GM23248 (cell line): ENCODE data around the gene EIF4E3. TPM values are rescaled to one million over a fixed set of nuclear protein-coding genes. Genes with fewer than 3 reads are reported as not detected.

Source experiments
- DNase-seq: peaks from one replicate; pipeline ENCODE4 v3.0.0-alpha.2; 2015
- H2AFZ ChIP-seq: fragments of 200-600 bp; sonication (generic); 2 replicates; pipeline ENCODE4 v1.6.1; 2016; ENCODE audit warnings: antibody characterized with exemption
- H3F3A ChIP-seq: fragments of 200-600 bp; sonication (generic); 2 replicates; pipeline ENCODE4 v1.6.1; 2016; ENCODE audit warnings: mild to moderate bottlenecking, antibody characterized with exemption, mixed run types; ENCODE audit not compliant: insufficient read depth
- H3K27ac ChIP-seq: fragments of 200-600 bp; sonication (generic); 2 replicates; pipeline ENCODE4 v1.5.1; 2016; ENCODE audit warnings: mild to moderate bottlenecking
- H3K27me3 ChIP-seq: fragments of 200-600 bp; sonication (generic); replicated peaks from 2 replicates; pipeline ENCODE4 v1.6.1; 2016; ENCODE audit warnings: mild to moderate bottlenecking; ENCODE audit not compliant: insufficient read depth
- H3K36me3 ChIP-seq: fragments of 200-600 bp; sonication (generic); 2 replicates; pipeline ENCODE4 v1.6.1; 2016; ENCODE audit warnings: low read depth, mild to moderate bottlenecking
- H3K4me1 ChIP-seq: fragments of 200-600 bp; sonication (generic); 2 replicates; pipeline ENCODE4 v1.6.1; 2016; ENCODE audit warnings: mild to moderate bottlenecking; ENCODE audit not compliant: insufficient read depth
- H3K4me2 ChIP-seq: fragments of 200-600 bp; sonication (generic); one replicate; pipeline ENCODE4 v1.6.1; 2016; ENCODE audit warnings: mild to moderate bottlenecking; ENCODE audit not compliant: unreplicated experiment
- H3K4me3 ChIP-seq: fragments of 200-600 bp; sonication (generic); 2 replicates; pipeline ENCODE4 v1.5.1; 2016; ENCODE audit warnings: mild to moderate bottlenecking
- H3K79me2 ChIP-seq: fragments of 200-600 bp; sonication (generic); 2 replicates; pipeline ENCODE4 v1.6.1; 2016; ENCODE audit warnings: mild to moderate bottlenecking; ENCODE audit not compliant: insufficient read depth
- H3K9ac ChIP-seq: fragments of 200-600 bp; sonication (generic); 2 replicates; pipeline ENCODE4 v1.6.1; 2016; ENCODE audit warnings: mild to moderate bottlenecking
- H3K9me2 ChIP-seq: fragments of 200-600 bp; sonication (generic); 2 replicates; pipeline ENCODE4 v1.6.1; 2016; ENCODE audit warnings: mixed run types, mild to moderate bottlenecking, moderate library complexity; ENCODE audit not compliant: insufficient read depth
- H3K9me3 ChIP-seq: fragments of 200-600 bp; sonication (generic); one replicate; pipeline ENCODE4 v1.6.1; 2017; ENCODE audit warnings: low read depth
- H4K20me1 ChIP-seq: fragments of 200-600 bp; sonication (generic); 2 replicates; pipeline ENCODE4 v1.6.0; 2016; ENCODE audit not compliant: insufficient read depth
- EZH2 ChIP-seq: fragments of 200-600 bp; sonication (generic); IDR thresholded peaks from 2 replicates; pipeline ENCODE4 v1.6.1; 2018; ENCODE audit warnings: antibody characterized with exemption, mild to moderate bottlenecking; ENCODE audit not compliant: insufficient read depth, poor library complexity, severe bottlenecking
- EZH2phosphoT487 ChIP-seq: fragments of 200-600 bp; sonication (generic); IDR thresholded peaks from 2 replicates; pipeline ENCODE4 v1.6.1; 2018; ENCODE audit warnings: antibody characterized with exemption, moderate library complexity, mild to moderate bottlenecking, low read depth; ENCODE audit not compliant: insufficient read depth
- WGBS, 2 experiments: methylation state at CpG; one replicate each; pipeline ENCODE4 v1.1.6; 2015 to 2017; ENCODE audit warnings: low lambda C conversion rate in 2 of 2, low coverage in 1 of 2; ENCODE audit errors: missing lambda C conversion rate in 2 of 2; 5-methylcytosine and 5-hydroxymethylcytosine counted together
- in situ Hi-C: fragments of 300-500 bp; cut with MboI; formaldehyde crosslinking; loops from 2 replicates; pipeline ENCODE4 v1.15.0; 2020
- polyA plus RNA-seq: library from polyadenylated mRNA; unstranded; fragments of >200 nt; fragmentation: Nextera tagmentation; extraction: Ambion mirVana; gene quantifications from 2 replicates; pipeline ENCODE4 v1.2.1, GENCODE V29; 2016
- total RNA-seq: library from RNA; depleted of rRNA; stranded (reverse); fragments of >200 nt; shearing (Covaris generic); gene quantifications from 2 replicates; pipeline ENCODE4 v1.2.3, GENCODE V29; 2014

The EIF4E3 gene
- total and polyA plus RNA-seq, 2 experiments from 2014 or later, result 1.1 TPM

DNA sequence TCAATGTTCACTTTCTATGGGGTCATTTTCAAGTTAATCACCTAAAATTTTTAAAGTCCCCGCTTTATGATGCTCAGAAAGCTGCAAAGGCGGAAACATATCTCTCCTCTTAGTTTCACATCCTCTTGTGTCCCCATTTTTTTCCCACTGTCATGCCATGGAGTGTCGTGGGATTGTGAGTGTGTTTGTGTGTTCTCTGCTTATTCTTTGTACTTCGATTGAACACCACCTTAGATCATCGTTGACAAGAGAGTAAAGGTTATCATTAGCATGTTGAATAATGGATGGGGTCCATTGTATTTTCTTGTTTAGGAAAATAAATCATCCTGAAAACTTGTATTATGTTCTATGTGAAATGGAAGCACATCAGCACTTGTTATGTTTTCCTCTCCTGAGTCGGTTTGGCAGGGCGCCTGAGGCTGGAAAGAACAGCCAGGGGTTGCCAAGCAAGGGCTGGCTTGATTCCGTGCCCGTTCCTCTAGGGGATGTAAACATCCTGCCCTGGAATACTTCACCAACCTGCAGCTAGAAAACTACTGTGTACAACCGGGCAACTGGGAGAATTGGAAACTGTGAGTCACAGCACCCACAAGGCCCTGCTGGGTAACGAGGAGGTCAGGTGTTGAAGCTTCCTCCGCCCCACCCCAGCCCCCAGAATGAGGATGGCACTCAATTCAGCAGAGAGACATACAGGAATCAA, 67.2 kb downstream of the EIF4E3 start:
- Histone ChIP-seq H4K20me1 (no peaks in the 10 kb centered on the region), H3K79me2 (no peaks in the 10 kb centered on the region), H2AFZ (no peak overlapping the region), H3K9ac (no peak overlapping the region), H3K9me2 (no peaks in the 10 kb centered on the region), H3K4me2 (no peak overlapping the region), H3K4me1 (no peaks in the 10 kb centered on the region), H3K27ac (no peak overlapping the region), H3K4me3 (no peak overlapping the region), H3K36me3 (no peaks in the 10 kb centered on the region), H3K9me3 (no peaks in the 10 kb centered on the region), H3F3A (no peaks in the 10 kb centered on the region), H3K27me3 (no peaks in the 10 kb centered on the region)
- TF ChIP-seq EZH2, result no peak
- TF ChIP-seq EZH2phosphoT487, result no peak
- in situ Hi-C loops, result loop anchor here (10.0 to 25.0 kb wide), 2 partner anchors 1113 to 1571 kb away; no protein-coding TSS in a partner anchor
- 76 to 78% methylated on average over 12 of the region's 12 CpGs for WGBS, 2 experiments
- peak; percentile 9 for DNase-seq

- H3F3A ChIP-seq, result no peaks in the 10 kb centered on the region
- H2AFZ ChIP-seq, result no peak overlapping the region
- H3K4me1 ChIP-seq, result 0 out of 2 replicates have a peak, but pooled peaks cover 3% of the 10 kb centered on the region
- H3K9me3 ChIP-seq, result no peaks in the 10 kb centered on the region
- no peaks in the 10 kb centered on the region for H3K79me2 ChIP-seq
- TF ChIP-seq EZH2 (no peak), EZH2phosphoT487 (no peak)
- H3K9ac ChIP-seq, result no peak overlapping the region
- in situ Hi-C loops, result loop anchor here (10.0 to 25.0 kb wide), 2 partner anchors 1110 to 1568 kb away; no protein-coding TSS in a partner anchor
- no peak overlapping the region for H3K4me3 ChIP-seq
- no peak overlapping the region for H3K27ac ChIP-seq
- no peaks in the 10 kb centered on the region for H3K27me3 ChIP-seq
- 90 to 92% methylated on average over 8 of the region's 8 CpGs for WGBS, 2 experiments
- H3K4me2 ChIP-seq, result no peak overlapping the region
- H4K20me1 ChIP-seq, result no peaks in the 10 kb centered on the region
- DNase-seq, result no peak
- no peaks in the 10 kb centered on the region for H3K9me2 ChIP-seq
- no peaks in the 10 kb centered on the region for H3K36me3 ChIP-seq
Observed at GRCh38 chr3:71655061-71655460, 70.1 kb downstream of the EIF4E3 start.

- no peak overlapping the region for H3K4me2 ChIP-seq
- in situ Hi-C loops, result loop anchor here (10.0 to 25.0 kb wide), 2 partner anchors 1109 to 1566 kb away; no protein-coding TSS in a partner anchor
Observed at GRCh38 chr3:71653414-71653807, 71.8 kb downstream of the EIF4E3 start.

DNA sequence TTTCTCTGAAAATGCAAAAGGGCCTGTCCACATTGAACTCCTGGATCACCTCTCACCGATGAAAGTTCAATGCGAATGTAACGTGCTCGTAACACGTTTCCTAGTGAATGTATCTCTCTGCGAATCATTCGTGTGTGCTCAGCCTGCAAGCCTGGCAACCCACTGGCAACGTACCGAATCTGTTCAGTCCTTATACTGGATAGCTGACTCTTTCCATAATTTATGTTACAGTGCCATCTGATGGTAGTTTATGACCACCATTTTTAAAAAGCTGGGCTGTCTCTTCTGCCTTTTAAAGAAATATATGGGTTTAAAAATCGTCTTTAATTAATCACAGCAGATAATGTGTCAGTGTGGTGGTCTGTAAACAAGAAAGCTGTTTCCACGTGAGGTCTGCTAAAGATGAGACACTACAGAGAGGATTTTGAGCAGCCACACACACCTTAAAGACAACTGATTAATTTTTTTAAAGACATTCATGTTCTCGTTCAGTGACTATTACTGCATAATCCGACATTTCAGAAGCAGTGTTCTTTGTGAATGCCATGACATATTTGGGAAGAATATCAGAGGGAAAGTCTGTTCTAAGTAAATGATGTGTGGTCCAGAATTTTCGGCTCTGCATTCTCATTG, 72.3 kb downstream of the EIF4E3 start:
- Histone ChIP-seq H3K27ac (no peak overlapping the region), H2AFZ (peak overlapping the region; percentile 62), H3K27me3 (no peaks in the 10 kb centered on the region), H3K9me3 (no peaks in the 10 kb centered on the region), H3F3A (no peaks in the 10 kb centered on the region), H3K9ac (no peak overlapping the region), H3K4me1 (0 out of 2 replicates have a peak, but pooled peaks cover 3% of the 10 kb centered on the region), H3K36me3 (no peaks in the 10 kb centered on the region), H3K9me2 (no peaks in the 10 kb centered on the region), H4K20me1 (no peaks in the 10 kb centered on the region), H3K4me2 (peak overlapping the region; percentile 54), H3K4me3 (0 out of 2 replicates have a peak overlapping the region, but pooled peaks have one; percentile 23), H3K79me2 (no peaks in the 10 kb centered on the region)
- TF ChIP-seq EZH2phosphoT487, result no peak
- no peak for TF ChIP-seq EZH2
- 28 to 31% methylated on average over 14 of the region's 14 CpGs for WGBS, 2 experiments
- peak; percentile 74 for DNase-seq
- in situ Hi-C loops, result loop anchor here (10.0 to 25.0 kb wide), 2 partner anchors 1108 to 1566 kb away; no protein-coding TSS in a partner anchor

More at GRCh38 chr3:71653414-71653807, 71.8 kb downstream of the EIF4E3 start:
- no peaks in the 10 kb centered on the region for H4K20me1 ChIP-seq
- no peak for DNase-seq
- H3F3A ChIP-seq, result no peaks in the 10 kb centered on the region
- H3K9ac ChIP-seq, result no peak overlapping the region
- no peaks in the 10 kb centered on the region for H3K9me3 ChIP-seq
- 79 to 83% methylated on average over 6 of the region's 6 CpGs for WGBS, 2 experiments
- no peak for TF ChIP-seq EZH2phosphoT487
- TF ChIP-seq EZH2, result no peak
- H3K27me3 ChIP-seq, result no peaks in the 10 kb centered on the region
- H3K9me2 ChIP-seq, result no peaks in the 10 kb centered on the region
- no peak overlapping the region for H3K4me3 ChIP-seq
- no peaks in the 10 kb centered on the region for H3K79me2 ChIP-seq
- H3K36me3 ChIP-seq, result no peaks in the 10 kb centered on the region
- H2AFZ ChIP-seq, result no peak overlapping the region
- H3K4me1 ChIP-seq, result 0 out of 2 replicates have a peak, but pooled peaks cover 3% of the 10 kb centered on the region
- no peak overlapping the region for H3K27ac ChIP-seq
